H1 (cell line): Measurements from ENCODE around the gene SERPINA12. TPM values are rescaled to one million over a fixed set of nuclear protein-coding genes. Genes with fewer than 3 reads are reported as not detected.

ENCODE experiments used
- CTCF ChIA-PET: fragments of 300-600 bp; sonication (Branson Sonifier 250); formaldehyde crosslinking; loops from one replicate; lab custom pipeline; 2021; ENCODE audit not compliant: partially characterized antibody; lab: Charles Lee
- POLR2A ChIA-PET: fragments of 300-600 bp; sonication (Branson Sonifier 250); formaldehyde crosslinking; loops from one replicate; lab custom pipeline; 2021; ENCODE audit warnings: inconsistent platforms; ENCODE audit not compliant: partially characterized antibody; lab: Charles Lee
- DNase-seq, 2 experiments: peaks; one replicate each; pipeline versions ENCODE4 v3.0.0 to v3.0.0-alpha.2; 2010 to 2022; ENCODE audit warnings: low spot score in 2 of 2, low read depth in 1 of 2, mixed read lengths in 1 of 2
- FAIRE-seq: peaks from 2 replicates; lab custom pipeline; 2011; peaks lifted over from hg19 to GRCh38; lab: Jason Lieb, UNC
- H2AFZ ChIP-seq: 2 replicates; pipeline ENCODE4 v1.8.1; 2012; ENCODE audit warnings: low read length, inconsistent platforms
- H2AK5ac ChIP-seq: 2 replicates; pipeline ENCODE4 v1.6.1; 2013; ENCODE audit warnings: low read depth, low read length
- H2BK120ac ChIP-seq: replicated peaks from 2 replicates; pipeline ENCODE3; 2013; ENCODE audit warnings: low read depth, low read length, inconsistent platforms
- H2BK12ac ChIP-seq: 2 replicates; pipeline ENCODE4 v1.6.1; 2013; ENCODE audit warnings: low read depth, low read length
- H2BK15ac ChIP-seq: 2 replicates; pipeline ENCODE4 v1.6.1; 2013; ENCODE audit warnings: low read length
- H2BK20ac ChIP-seq: 2 replicates; pipeline ENCODE4 v1.6.1; 2013; ENCODE audit warnings: low read length
- H2BK5ac ChIP-seq: 2 replicates; pipeline ENCODE4 v1.6.1; 2013; ENCODE audit warnings: low read depth, low read length
- H3K14ac ChIP-seq: 2 replicates; pipeline ENCODE4 v1.6.1; 2013; ENCODE audit warnings: inconsistent platforms; ENCODE audit not compliant: insufficient read length
- H3K18ac ChIP-seq: 2 replicates; pipeline ENCODE4 v1.6.1; 2013; ENCODE audit warnings: low read length; ENCODE audit errors: extremely low read depth
- H3K23ac ChIP-seq: 2 replicates; pipeline ENCODE4 v1.6.1; 2013; ENCODE audit warnings: inconsistent platforms; ENCODE audit not compliant: insufficient read length
- H3K23me2 ChIP-seq: 2 replicates; pipeline ENCODE4 v1.6.1; 2013; ENCODE audit warnings: low read depth, low read length
- H3K27ac ChIP-seq: 2 replicates; pipeline ENCODE4 v1.6.1; 2011; ENCODE audit warnings: low read depth, low read length, inconsistent platforms
- H3K27me3 ChIP-seq, 4 experiments: replicated peaks in 1 of 4; 1 replicate in 1 of 4; 2 replicates in 3 of 4; pipeline versions ENCODE4 v1.6.1 to v1.8.1; 2011 to 2013; ENCODE audit warnings: low read length in 3 of 4, mild to moderate bottlenecking in 3 of 4, inconsistent platforms in 2 of 4, mixed read lengths in 2 of 4, moderate library complexity in 1 of 4; ENCODE audit not compliant: control insufficient read depth in 3 of 4, insufficient read depth in 3 of 4; ENCODE audit errors: extremely low read depth in 1 of 4
- H3K36me3 ChIP-seq, 4 experiments: 2 replicates each; pipeline versions ENCODE4 v1.6.1 to v1.8.1; 2011 to 2013; ENCODE audit warnings: mild to moderate bottlenecking in 4 of 4, low read length in 3 of 4, moderate library complexity in 2 of 4, control low read depth in 1 of 4, inconsistent platforms in 1 of 4; ENCODE audit not compliant: insufficient read depth in 4 of 4, control insufficient read depth in 2 of 4
- H3K4ac ChIP-seq: replicated peaks from 2 replicates; pipeline ENCODE3; 2013; ENCODE audit warnings: low read length, low read depth, mixed read lengths, inconsistent platforms; ENCODE audit not compliant: insufficient read length
- H3K4me1 ChIP-seq, 4 experiments: replicated peaks in 1 of 4; 1 replicate in 1 of 4; 2 replicates in 3 of 4; pipeline versions ENCODE4 v1.6.1 to v1.8.1; 2011 to 2013; ENCODE audit warnings: low read length in 3 of 4, inconsistent platforms in 2 of 4, mixed read lengths in 1 of 4; ENCODE audit not compliant: insufficient read depth in 4 of 4, control insufficient read depth in 3 of 4
- H3K4me2 ChIP-seq, 2 experiments: 2 replicates each; pipeline versions ENCODE4 v1.6.1 to v1.8.1; 2011 to 2013; ENCODE audit warnings: low read depth in 2 of 2, low read length in 2 of 2, control low read depth in 1 of 2, inconsistent platforms in 1 of 2, mild to moderate bottlenecking in 1 of 2; ENCODE audit not compliant: insufficient read depth in 1 of 2
- H3K4me3 ChIP-seq, 4 experiments: fragments of 200-600, 300-600 bp in 1 of 4; sonication (generic), shearing (Covaris generic), sonication (Bioruptor Twin) in 1 of 4; 2 replicates each; pipeline versions ENCODE4 v1.5.1 to v1.8.1; 2011 to 2016; ENCODE audit warnings: low read length in 4 of 4, low read depth in 3 of 4, control low read depth in 2 of 4, inconsistent platforms in 2 of 4, mild to moderate bottlenecking in 2 of 4, mixed read lengths in 1 of 4, moderate library complexity in 1 of 4; ENCODE audit not compliant: insufficient read depth in 2 of 4; ENCODE audit errors: extremely low read depth in 1 of 4
- H3K56ac ChIP-seq: replicated peaks from 2 replicates; pipeline ENCODE3; 2013; ENCODE audit warnings: low read depth, mild to moderate bottlenecking, mixed read lengths, low read length, inconsistent platforms; ENCODE audit not compliant: insufficient read length
- H3K79me1 ChIP-seq: 2 replicates; pipeline ENCODE4 v1.6.1; 2013; ENCODE audit warnings: low read depth, low read length, control low read depth
- H3K79me2 ChIP-seq, 2 experiments: 2 replicates each; pipeline versions ENCODE4 v1.6.1 to v1.8.1; 2012 to 2013; ENCODE audit warnings: low read length in 2 of 2, mild to moderate bottlenecking in 2 of 2, inconsistent platforms in 1 of 2; ENCODE audit not compliant: insufficient read depth in 2 of 2, control insufficient read depth in 1 of 2
- H3K9ac ChIP-seq, 4 experiments: replicated peaks in 1 of 4; 1 replicate in 1 of 4; 2 replicates in 3 of 4; pipeline versions ENCODE4 v1.6.1 to v1.8.1; 2011 to 2013; ENCODE audit warnings: low read depth in 3 of 4, low read length in 3 of 4, control low read depth in 2 of 4, mild to moderate bottlenecking in 2 of 4, moderate library complexity in 2 of 4, inconsistent platforms in 1 of 4; ENCODE audit errors: extremely low read depth in 1 of 4
- H3K9me3 ChIP-seq, 2 experiments: 2 replicates each; pipeline versions ENCODE4 v1.6.1 to v1.8.1; 2012 to 2013; ENCODE audit warnings: mild to moderate bottlenecking in 2 of 2, moderate library complexity in 2 of 2, control low read depth in 1 of 2, inconsistent platforms in 1 of 2, low read depth in 1 of 2, low read length in 1 of 2, mixed read lengths in 1 of 2; ENCODE audit not compliant: insufficient read depth in 2 of 2
- H4K20me1 ChIP-seq, 2 experiments: replicated peaks in 1 of 2; 2 replicates each; pipeline versions ENCODE3 to v1.8.1; 2011 to 2013; ENCODE audit warnings: inconsistent platforms in 2 of 2, low read length in 2 of 2, mild to moderate bottlenecking in 1 of 2; ENCODE audit not compliant: insufficient read depth in 2 of 2, control insufficient read depth in 1 of 2
- H4K5ac ChIP-seq: 2 replicates; pipeline ENCODE4 v1.6.1; 2013; ENCODE audit warnings: low read length, low read depth, mixed read lengths, inconsistent platforms; ENCODE audit not compliant: insufficient read length
- H4K8ac ChIP-seq: 2 replicates; pipeline ENCODE4 v1.8.0; 2013; ENCODE audit warnings: mild to moderate bottlenecking, moderate library complexity, low read length, inconsistent platforms; ENCODE audit not compliant: insufficient read depth; ENCODE audit errors: extremely low read depth
- H4K91ac ChIP-seq: replicated peaks from 2 replicates; pipeline ENCODE3; 2013; ENCODE audit warnings: low read length, mixed read lengths, inconsistent platforms; ENCODE audit not compliant: insufficient read length
- CHD1 ChIP-seq: IDR thresholded peaks from 2 replicates; pipeline ENCODE4 v1.6.1; 2012; ENCODE audit warnings: low read depth, low read length, improper control_type of control experiment
- MAFK ChIP-seq: IDR thresholded peaks from 2 replicates; pipeline ENCODE4 v1.6.1; 2012; ENCODE audit warnings: low read depth, mild to moderate bottlenecking, improper control_type of control experiment, low read length
- WGBS, 2 experiments: shearing (Covaris generic) in 1 of 2; methylation state at CpG; one replicate each; pipeline versions ENCODE4 v1.1.6 to v1.1.7; 2013 to 2015; ENCODE audit warnings: low lambda C conversion rate in 2 of 2, mixed read lengths in 2 of 2, inconsistent platforms in 1 of 2, low coverage in 1 of 2, missing lambda C conversion rate in 1 of 2; ENCODE audit not compliant: insufficient replicate concordance in 2 of 2, insufficient coverage in 1 of 2, insufficient read length in 1 of 2; ENCODE audit errors: extremely low coverage in 1 of 2, missing lambda C conversion rate in 1 of 2; 5-methylcytosine and 5-hydroxymethylcytosine counted together
- polyA plus RNA-seq, 7 experiments: library from polyadenylated mRNA; depleted of rRNA in 3 of 7; stranded (reverse) in 5 of 7; unstranded in 2 of 7; fragments of >200 nt in 5 of 7; fragments of 200-250 nt in 2 of 7; gene quantifications; 1 replicate in 5 of 7; 2 replicates in 1 of 7; 4 replicates in 1 of 7; pipeline versions ENCODE4 v1.2.1 to v1.2.3, GENCODE V29; 2011 to 2013; ENCODE audit warnings: missing spikeins in 2 of 7, mixed read lengths in 2 of 7
- total RNA-seq: library from RNA; stranded (reverse); fragmentation: NEBNext Ultra II Directional; extraction: Animal tissue kit (Norgen Biotek cat#: 25700); gene quantifications from 2 replicates; pipeline ENCODE4 v1.2.1, GENCODE V29; 2021

The SERPINA12 gene
- total and polyA plus RNA-seq, 2 of the 8 experiments (the other 6 are each of a cell fraction or from before 2014, with no cell fraction given), result not detected

DNA sequence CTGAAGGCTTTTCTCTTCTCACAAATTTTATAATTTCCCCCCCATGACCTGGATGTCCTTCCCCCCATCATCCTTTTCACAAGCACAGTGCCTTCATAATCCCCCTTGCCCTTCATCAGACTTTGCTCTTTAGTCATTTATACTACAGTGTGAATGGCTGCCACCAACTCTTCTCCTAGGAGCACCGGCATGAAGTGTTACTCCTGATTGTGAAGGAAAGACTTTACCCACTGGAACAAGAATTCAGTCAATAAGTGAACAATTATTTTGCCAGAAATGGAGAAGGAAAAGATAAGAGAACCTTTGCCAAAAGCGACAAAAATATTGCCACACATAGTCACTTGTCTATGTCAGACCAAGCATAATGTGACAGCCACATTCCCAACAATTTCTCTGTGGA, 38.2 kb downstream of the SERPINA12 start:
- Histone ChIP-seq H3K56ac (no peak overlapping the region), H3K36me3 (no peaks in the 10 kb centered on the region; a peak in 1 of 8 replicates), H3K14ac (no peak overlapping the region), H4K8ac (no peak overlapping the region), H3K23me2 (peaks cover 6% of the 10 kb centered on the region; the same call in 1 of the 2 replicates), H2BK120ac (no peak overlapping the region), H4K20me1 (no peaks in the 10 kb centered on the region), H3K79me2 (no peaks in the 10 kb centered on the region), H4K5ac (no peak overlapping the region), H2BK12ac (no peak overlapping the region), H2BK20ac (no peak overlapping the region), H3K4me2 (no peak overlapping the region), H3K4me1 (peaks cover 0 to 5% (median 1%) of the 10 kb centered on the region in 4 experiments; a peak in 3 of 7 replicates), H3K27ac (no peak overlapping the region), H3K4ac (no peak overlapping the region), H2AK5ac (no peak overlapping the region), H3K9me3 (no peaks in the 10 kb centered on the region; a peak in 1 of 4 replicates), H3K23ac (no peak overlapping the region), H3K18ac (no peak overlapping the region), H4K91ac (no peak overlapping the region), H2BK5ac (no peak overlapping the region), H3K27me3 (no peaks in the 10 kb centered on the region), H2AFZ (no peak overlapping the region), H3K9ac (no peak overlapping the region), H3K4me3 (no peak overlapping the region), H3K79me1 (no peaks in the 10 kb centered on the region), H2BK15ac (no peak overlapping the region)
- no peak for DNase-seq
- WGBS, 2 experiments, result 82% methylated on average over 2 of the region's 2 CpGs; no CpG with 5 or more reads in 1 of the 2 experiments
- ChIA-PET POLR2A (no interaction called here), CTCF (interaction anchor here (1.0 to 1.7 kb wide), 2 partner anchors 15 to 67 kb away, joined by 4 to 7 read pairs; no protein-coding TSS in a partner anchor)
- no peak for FAIRE-seq
- TF ChIP-seq CHD1 (no peak), MAFK (no peak)
